Renal cortical epithelial cell (primary cell): Measurements from ENCODE around the gene ALG12. TPM values are rescaled to one million over a fixed set of nuclear protein-coding genes. Genes with fewer than 3 reads are reported as not detected.

Source experiments
- DNase-seq: peaks from one replicate; pipeline ENCODE4 v3.0.0-alpha.2; 2011; ENCODE audit warnings: low read depth
- total RNA-seq: library from RNA; depleted of rRNA; stranded (reverse); fragments of >200 nt; gene quantifications from 2 replicates; pipeline ENCODE4 v1.2.3, GENCODE V29; 2014

ALG12 gene
- total RNA-seq: 15.5 and 33.2 TPM in 2 replicates

DNA sequence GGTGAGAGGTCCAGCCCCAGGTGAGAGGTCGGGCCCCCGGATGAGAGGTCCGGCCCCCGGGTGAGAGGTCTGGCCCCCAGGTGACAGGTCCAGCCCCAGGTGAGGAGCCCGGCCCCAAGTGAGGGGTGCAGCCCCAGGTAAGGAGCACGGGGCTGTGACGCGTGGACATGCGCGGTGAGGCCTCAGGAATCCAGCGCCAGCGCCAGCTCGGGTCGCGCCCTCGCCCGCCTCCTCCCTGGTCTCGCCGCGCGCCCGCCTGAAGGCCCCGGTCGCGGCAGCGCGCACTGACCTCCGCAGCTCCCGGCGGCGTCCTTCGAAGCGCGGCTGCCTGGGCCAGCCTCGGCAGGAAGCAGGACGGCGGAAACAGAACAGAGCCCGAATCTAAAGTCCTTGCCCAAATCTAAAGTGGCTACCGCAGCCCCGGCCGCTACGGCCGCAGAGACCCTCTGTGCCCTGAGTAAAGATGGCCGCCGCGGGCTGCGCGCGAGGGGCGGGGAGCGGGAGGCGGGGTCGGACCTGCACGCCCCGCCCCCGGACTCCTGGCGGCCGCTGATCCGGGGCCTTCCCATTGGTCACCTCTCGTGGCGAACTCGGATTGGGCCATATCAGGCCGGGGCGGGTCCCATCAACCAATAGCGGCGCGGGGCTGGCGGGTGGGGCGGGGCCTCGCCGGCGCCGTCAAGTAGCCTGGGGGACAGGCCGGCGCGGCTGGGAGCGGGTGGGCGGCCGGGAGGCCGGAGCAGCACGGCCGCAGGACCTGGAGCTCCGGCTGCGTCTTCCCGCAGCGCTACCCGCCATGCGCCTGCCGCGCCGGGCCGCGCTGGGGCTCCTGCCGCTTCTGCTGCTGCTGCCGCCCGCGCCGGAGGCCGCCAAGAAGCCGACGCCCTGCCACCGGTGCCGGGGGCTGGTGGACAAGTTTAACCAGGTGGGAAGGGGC lies at the start of gene ALG12, which contains the start of gene CRELD2:
ALG12 (minus strand) TSS at position 465 of the 937 bp plus-strand sequence. CDS start 4,673 bp downstream, outside the sequence.
CRELD2 (plus strand) TSS at position 661 of the 937 bp plus-strand sequence; CDS start at position 797, 136 bp downstream.
- peak; percentile 82 for DNase-seq

DNA sequence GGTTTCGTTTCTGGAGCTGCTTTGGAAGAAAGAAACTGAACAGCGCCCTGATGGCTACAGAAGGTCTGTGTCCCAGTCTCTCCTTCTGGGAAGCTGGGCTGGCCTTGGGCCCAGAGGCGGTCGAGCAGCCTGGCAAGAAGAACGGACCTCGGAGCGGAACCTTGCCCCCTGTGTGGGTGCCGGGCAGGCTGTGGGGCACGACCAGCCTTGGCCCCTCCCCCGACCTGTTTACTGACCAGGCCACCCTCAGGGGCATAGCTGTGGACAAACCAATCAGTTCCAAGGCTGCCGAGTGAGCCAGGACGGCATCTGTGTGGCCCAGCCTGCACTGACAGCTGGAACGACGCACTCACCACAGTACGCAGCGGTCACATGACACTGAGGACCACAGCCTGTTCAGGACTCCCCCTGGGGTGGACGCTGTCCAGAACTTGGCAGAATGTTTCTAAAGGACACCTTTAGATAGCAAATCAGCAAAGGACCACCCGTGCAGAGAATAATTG lies 49.5 kb upstream of the ALG12 start:
- DNase-seq: no peak

DNA sequence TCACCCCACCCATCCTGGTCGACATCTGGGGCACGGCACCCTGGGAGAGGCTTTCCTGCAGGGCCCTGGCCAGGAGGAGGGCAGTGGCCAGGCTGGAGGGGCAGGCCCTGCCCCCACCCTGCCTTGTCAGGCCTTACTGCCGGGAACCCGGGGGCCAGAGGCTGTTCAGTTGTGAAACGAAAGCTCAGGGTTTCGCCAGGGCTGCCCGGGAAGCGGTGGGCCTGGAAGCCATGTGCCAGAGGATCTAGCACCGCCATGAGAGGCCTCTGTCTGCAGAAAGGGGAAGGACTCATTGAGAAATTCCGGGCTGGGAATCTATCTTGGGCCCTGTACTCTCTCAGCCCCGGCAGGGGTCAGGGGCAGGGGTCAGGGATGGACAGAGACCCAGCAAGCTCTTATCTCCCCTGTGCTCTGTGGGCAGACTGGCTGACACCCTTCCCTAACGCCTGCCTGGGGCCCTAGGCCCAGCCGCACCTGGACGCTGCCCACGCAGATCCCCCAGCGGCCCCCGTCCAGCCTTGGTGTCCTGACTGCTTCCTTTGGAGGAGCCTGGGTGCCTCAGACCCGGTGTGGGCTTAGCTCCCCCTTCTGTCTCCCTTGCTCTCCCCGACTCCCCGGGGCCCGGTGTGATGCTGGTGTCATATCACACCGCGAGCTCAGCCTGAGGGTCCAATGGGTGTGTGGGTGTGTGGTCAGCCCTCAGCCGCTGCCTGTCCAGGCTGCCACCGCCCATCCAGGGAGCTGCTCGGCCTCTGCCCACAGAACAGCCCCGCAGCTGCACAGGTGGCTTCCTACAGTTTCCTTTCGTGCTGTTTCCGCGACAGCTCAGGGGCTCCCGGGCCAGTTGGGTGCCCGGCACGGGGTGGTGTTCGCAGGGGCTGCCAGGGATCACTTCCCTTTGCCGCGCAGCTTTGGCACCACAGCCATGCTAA lies 48.8 kb upstream of the ALG12 start:
- DNase-seq: no peak

DNA sequence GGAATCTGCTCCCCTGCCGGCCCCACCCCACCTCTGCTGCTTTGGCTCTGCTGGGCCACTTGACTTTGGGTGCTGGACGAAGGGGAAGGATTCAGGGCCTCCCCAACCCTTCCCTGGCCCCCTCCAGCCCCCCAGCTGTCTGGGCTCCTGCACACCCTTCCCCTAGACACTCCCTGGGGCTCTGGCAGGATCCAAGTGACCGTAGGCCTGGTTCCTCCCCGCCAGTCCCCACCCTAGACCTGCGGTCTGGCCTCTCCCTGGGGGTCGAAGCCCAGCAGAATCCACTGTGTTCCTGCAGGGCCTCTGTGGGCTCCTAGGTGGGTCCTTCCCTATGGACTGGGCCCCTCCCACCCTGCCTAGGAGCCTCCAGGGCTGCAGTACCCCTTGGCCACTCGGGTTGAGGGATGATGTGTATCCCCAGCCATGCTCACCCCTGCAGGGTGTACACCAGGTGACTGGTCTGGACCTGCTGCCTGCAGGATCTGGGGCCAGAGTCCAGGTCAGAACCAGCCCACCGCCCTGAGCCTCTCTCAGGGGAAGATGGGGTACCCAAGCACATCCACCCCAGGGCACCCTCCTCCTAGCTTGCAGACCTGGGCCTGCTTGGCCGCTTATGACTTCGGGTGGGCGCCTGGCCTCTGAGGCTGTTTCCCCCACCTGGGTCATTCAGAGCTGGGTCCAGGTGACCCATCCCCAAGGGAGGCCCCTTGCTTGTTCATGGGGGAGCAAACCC lies 48.0 kb upstream of the ALG12 start:
- no peak for DNase-seq

DNA sequence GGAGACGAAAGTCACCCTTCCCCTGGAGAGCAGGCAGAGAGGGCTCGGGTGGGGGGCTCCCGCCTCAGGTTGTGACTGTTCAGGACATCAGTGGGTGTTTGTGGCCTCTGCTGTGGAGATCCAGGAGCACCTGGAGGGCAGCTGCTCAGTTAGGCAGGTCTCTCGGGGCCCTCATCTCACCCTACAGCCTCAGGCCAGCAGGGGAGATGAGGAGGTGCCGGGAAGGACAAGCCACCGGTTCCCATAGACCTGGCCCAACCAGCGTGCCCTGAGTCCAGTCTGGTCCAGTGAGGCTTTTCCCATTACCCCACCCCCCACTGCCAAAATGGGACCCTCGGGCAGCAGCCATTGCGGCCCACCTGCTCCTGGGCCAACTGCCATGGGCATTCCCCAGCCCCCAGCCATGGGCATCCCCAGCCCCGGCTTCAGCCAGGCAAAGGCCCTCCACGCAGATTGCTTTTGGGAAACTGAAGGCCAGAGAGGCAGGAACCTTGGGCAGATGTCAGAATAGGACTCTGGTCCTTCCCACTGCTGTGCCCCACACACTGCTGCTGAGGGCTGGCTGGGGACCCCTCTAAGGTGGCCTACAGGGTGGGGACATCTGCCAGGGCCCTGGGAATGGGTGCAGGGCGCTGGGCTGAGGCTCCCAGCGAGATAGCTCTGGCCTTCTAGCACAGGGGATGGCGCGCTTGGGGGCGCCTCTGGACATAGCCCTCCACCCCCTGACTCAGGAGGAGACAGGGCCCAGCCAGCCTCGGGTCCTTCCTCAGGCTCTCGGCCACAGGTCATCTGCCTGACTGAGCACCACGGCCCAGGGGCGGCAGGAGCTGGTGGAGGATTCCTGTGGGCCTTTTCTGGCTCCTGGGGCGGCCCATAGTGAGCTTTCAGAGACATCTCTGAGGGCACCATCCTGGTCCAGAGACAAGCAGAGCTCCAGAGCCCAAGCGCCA lies 47.1 kb upstream of the ALG12 start:
- DNase-seq: no peak

DNA sequence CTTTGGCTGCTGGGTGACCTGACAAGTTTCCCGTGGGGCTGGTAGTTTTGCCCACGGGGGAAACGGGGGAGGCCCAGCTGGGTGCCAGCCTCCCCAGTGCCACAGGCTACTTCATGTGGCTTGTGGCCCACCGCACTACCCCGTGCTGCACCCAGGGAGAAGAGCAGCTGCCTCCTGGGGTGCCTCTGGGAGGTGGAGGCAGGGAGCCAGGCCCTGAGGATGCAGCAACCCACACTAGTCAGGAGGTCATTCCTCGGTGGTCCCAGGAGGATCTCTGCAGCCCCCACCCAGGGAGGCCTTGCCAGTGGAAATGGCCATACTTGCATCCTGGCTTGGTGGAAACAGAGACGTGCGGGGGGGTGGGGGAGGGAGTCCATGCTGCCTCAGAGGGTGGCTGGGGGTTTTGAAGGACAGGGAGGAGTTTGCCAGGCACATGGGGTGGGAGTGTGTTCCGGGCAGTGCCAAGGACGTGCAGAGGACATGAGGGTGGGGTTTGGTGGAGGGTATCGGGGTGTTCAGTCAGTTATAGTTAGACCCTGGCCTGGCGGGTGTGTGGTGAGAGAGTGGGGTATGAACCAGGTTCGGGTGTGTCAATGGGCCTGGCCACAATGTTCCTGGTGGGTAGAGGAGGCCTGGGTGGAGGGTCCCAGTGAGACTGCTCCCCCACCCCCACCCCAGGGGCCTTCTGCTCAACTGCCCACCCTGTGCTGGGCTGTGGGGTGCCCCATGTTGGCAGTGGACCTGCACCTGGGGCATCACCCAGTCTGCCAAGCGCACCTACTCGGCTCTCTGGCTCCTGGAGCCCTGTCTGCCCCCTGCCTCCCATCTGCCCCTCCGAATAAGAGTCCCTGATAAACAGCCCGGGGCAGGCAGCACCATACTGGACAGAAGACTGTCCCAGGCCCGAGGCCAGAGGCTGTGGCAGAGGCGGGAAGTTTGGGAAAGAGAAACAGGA lies 46.2 kb upstream of the ALG12 start:
- no peak for DNase-seq

DNA sequence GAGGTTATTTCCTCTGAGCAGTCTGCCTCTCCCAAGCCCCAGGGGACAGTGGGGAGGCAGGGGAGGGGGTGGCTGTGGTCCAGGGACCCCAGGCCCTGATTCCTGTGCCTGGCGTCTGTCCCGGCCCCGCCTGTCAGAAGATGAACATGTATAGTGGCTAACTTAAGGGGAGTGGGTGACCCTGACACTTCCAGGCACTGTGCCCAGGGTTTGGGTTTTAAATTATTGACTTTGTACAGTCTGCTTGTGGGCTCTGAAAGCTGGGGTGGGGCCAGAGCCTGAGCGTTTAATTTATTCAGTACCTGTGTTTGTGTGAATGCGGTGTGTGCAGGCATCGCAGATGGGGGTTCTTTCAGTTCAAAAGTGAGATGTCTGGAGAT lies 45.4 kb upstream of the ALG12 start:
- DNase-seq: no peak

DNA sequence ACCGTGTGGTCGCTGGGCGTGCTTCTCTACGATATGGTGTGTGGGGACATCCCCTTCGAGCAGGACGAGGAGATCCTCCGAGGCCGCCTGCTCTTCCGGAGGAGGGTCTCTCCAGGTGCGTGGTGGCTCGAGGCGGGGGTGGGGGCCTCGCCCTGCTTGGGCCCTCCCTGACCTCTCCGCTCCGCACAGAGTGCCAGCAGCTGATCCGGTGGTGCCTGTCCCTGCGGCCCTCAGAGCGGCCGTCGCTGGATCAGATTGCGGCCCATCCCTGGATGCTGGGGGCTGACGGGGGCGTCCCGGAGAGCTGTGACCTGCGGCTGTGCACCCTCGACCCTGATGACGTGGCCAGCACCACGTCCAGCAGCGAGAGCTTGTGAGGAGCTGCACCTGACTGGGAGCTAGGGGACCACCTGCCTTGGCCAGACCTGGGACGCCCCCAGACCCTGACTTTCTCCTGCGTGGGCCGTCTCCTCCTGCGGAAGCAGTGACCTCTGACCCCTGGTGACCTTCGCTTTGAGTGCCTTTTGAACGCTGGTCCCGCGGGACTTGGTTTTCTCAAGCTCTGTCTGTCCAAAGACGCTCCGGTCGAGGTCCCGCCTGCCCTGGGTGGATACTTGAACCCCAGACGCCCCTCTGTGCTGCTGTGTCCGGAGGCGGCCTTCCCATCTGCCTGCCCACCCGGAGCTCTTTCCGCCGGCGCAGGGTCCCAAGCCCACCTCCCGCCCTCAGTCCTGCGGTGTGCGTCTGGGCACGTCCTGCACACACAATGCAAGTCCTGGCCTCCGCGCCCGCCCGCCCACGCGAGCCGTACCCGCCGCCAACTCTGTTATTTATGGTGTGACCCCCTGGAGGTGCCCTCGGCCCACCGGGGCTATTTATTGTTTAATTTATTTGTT lies 44.8 kb upstream of the ALG12 start:
- no peak for DNase-seq

DNA sequence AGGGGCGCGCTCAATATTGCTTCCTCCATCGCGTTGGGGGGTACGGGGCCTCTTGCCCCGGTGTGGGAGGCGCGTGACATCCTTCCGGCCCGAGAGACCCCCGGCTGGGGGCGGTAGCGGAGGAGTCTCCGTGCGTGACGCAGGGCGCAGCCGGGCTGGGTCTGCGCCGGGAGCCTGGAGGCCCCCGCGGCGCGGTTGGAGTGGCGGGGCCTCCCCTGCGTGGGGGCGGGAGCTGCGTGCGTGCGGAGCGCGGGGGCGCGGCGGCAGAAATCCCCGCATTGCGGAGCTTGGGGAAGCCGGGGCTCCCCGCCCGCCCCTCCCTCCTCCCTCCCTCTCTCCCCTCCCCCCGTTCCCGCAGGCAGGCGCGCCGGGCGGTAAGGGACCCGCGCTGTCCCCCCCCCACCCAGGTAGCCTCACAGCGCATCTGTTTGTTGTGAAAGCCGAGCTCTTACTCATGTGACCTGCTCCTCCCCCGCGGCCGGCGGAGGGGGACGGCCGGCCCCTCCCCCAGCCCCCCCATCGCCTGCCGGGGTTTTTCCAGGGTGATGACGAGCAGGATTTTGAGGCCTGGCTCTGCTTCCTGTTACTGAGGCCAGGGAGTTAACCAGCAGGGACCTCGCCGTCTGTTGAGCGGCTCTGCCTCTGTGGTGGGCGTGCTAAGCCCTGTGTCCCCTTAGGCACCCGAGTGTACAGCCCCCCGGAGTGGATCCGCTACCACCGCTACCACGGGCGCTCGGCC lies 43.9 kb upstream of the ALG12 start:
- peak; percentile 78 for DNase-seq

DNA sequence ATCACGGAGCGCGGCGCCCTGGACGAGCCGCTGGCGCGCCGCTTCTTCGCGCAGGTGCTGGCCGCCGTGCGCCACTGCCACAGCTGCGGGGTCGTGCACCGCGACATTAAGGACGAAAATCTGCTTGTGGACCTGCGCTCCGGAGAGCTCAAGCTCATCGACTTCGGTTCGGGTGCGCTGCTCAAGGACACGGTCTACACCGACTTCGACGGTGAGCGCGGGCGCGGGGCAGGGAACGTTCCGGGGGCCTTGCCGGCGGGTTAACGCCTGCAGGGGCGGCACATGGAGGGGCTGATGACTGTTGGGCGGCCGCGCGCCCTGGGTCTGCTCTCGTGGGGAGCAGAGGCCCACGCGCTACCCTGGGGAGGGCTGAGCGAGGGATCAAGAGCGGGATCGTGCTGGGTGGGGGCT lies 43.4 kb upstream of the ALG12 start:
- no peak for DNase-seq

DNA sequence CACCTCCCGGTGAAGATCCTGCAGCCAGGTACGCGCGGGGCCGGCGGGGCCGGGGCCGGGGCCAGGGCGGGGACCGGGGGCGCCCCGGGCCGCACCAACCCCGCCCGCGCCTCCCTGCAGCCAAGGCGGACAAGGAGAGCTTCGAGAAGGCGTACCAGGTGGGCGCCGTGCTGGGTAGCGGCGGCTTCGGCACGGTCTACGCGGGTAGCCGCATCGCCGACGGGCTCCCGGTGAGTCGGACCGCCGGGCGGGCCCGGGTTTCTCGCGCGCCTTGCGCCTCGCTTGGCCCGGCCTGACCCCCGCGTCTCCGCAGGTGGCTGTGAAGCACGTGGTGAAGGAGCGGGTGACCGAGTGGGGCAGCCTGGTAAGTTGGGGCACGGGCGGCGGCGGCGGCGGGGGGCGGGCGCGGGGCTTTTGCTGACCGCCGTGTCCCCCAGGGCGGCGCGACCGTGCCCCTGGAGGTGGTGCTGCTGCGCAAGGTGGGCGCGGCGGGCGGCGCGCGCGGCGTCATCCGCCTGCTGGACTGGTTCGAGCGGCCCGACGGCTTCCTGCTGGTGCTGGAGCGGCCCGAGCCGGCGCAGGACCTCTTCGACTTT lies 42.9 kb upstream of the ALG12 start:
- no peak for DNase-seq

DNA sequence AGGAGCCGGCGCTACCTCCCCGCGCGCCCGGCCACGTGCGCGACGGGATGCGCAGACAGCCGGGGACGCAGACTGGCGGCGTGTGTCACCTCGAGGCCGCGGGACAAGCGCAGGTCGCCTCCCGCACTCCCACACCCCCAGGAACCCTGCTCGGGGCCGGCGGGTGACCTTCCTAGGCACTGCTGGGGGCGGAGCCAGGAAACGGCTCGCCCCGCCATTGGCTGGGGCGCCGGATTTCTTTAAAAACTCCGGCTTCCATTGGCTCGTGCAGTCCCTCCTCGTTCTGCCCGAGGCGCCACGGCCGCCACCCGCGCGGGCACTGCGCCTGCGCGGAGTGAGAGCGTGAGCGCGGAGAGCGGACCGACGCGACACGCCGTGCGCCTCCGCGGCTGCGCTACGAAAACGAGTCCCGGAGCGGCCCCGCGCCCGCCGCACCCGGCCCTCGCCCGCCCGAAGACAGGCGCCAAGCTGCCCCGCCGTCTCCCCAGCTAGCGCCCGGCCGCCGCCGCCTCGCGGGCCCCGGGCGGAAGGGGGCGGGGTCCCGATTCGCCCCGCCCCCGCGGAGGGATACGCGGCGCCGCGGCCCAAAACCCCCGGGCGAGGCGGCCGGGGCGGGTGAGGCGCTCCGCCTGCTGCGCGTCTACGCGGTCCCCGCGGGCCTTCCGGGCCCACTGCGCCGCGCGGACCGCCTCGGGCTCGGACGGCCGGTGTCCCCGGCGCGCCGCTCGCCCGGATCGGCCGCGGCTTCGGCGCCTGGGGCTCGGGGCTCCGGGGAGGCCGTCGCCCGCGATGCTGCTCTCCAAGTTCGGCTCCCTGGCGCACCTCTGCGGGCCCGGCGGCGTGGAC lies 42.1 kb upstream of the ALG12 start, which contains the start of gene PIM3:
PIM3 (plus strand) TSS at position 614 of the 846 bp plus-strand sequence; CDS start at position 790, 176 bp downstream.
- DNase-seq: peak; percentile 83

DNA sequence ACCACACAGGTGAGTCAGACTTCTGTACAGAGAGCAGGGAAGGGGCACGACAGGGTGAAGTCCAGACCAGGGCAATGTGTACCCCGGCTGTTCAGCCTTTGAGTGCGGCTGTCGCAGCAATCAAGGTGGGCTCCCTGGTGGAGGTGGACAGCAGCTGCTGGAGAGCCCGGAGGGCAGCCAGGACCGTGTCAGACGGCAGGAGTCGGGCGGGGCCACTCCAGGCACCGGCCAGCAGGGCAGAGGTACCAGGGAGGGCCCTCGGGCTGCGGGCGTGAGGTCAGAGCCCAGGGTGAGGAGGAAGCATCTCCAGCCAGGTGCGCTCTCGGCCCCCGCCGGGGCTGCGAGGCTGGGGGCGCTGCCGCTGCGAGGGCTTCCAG lies 41.5 kb upstream of the ALG12 start:
- DNase-seq: peak; percentile 70

DNA sequence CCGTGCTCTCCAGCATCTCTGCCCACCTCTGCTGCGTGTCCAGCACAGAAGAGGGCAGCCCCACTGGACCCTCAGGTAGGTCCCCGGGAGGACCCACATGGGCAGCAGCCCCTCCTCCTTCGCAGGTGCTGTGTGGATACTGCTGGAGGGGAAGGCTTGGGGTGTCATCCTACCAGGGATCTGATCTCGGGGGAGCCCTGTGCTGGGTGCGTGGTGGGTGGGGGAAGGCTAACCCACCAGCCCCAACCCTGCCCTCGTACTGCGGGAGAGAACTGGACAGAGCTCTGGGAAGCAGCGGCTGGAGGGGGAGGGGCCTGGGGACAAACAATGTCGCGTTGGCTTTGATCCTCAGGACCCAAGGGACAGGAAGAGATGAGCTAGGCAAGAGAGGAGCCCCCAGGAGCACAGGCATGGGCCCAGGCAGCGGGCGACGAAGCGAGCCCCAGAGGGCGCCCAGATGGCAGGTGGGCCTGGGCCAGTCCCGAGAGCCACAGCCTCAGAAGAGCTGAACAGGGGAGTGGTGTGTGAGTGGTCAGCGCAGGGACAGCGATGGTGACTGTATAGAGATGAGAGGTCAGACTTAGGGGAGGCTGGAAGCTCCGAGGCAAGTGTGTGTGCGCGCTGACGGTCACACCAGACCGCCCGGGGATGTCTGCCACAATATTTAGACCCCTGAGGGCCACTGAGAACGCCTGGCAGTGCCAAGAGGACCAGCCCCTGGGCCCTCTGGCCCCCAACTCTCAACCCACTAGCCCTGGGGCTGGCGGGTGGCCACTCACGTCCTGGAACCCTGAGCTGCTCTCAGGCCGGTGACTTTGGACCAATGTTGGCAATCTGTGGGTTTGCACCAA lies 40.9 kb upstream of the ALG12 start:
- no peak for DNase-seq

DNA sequence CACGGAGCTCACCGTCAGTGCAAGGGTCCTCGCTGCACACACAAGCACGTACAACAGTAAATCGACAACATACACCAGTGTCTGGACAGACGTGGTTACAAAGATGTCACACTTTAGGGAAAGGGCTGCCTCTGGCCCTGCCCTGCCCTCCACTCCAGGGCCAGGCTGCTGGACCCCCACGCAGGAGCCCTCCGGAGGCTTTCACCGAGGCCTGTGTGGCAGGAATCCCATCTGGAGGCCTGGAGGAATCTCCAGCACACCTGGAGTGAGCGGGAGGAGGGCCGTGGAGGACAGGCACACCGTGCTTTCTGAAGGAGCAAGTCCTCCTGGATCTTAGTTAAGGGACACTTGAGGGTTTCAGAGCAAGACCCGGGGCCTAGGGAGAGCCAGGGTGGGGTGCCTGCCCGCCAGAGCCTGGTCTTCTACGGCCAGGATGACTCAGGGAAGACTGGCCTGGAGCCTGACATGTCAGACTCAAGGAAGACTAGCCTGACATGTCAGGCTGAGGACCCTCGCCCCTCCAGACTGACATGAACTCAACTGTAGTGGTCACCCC lies 40.2 kb upstream of the ALG12 start:
- no peak for DNase-seq
